HG02798 (cell line): ENCODE results near the gene ACAD8.

ENCODE experiments used
- ATAC-seq: cut with Tn5 transposase; IDR thresholded peaks from one replicate; pipeline ENCODE4 v1.9.1; 2021; ENCODE audit warnings: mild to moderate bottlenecking; ENCODE audit not compliant: unreplicated experiment, poor library complexity

The ACAD8 gene

GRCh38 chr11:134253188-134253993 lies at the start of gene ACAD8, which contains the start of gene THYN1:
Gene ACAD8 (plus strand): TSS chr11:134253568. CDS start chr11:134253601, 33 bp downstream.
Gene THYN1 (minus strand): TSS chr11:134253352. CDS start chr11:134252882, 470 bp downstream.
- peak; percentile 100 for ATAC-seq

- ATAC-seq = no peak
These were observed 47.6 kb upstream of the ACAD8 start for GRCh38 chr11:134205729-134206128.

- ATAC-seq = no peak
These were observed 47.2 kb upstream of the ACAD8 start for GRCh38 chr11:134206185-134206584.

GRCh38 chr11:134207538-134208239 lies 45.7 kb upstream of the ACAD8 start:
- no peak for ATAC-seq

DNA sequence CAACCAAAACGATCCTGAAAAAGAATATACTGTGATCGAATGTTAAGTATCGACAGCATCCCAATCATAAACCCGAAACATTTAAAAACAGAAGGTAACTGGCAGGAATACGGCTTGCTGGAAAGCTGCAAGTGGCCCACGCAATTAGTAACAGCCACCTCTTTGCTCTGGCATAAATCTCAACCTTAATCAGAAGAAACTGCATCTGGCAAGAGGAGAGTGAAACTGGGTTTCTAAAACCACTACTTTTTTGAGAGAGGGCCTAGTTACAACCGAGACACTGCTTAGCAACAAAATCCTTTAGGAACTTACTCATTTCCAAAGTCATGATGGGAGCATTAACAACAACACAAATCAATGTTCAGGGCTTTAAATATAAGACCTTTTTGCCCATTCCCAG lies 37.5 kb upstream of the ACAD8 start:
- no peak for ATAC-seq

DNA sequence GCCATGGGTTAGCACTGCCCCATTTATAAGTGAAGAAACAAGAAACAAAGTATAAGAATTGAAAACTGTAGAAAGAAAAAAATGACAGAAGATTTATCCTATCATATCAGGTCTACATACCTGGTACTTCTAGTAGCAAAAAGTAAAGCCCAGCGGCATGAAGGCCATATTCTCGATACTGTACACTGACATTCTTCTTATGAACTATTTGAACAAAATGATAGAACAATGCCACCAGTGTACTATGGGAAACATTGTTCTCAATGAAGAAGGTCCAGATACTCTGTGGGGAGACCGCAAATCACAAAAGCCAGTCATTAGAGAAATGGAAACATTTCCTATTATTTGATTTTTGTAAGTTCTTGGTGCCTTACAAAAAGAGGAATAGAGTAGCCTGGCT lies 36.6 kb upstream of the ACAD8 start:
- ATAC-seq = no peak

- no peak for ATAC-seq
These were observed 30.2 kb upstream of the ACAD8 start for GRCh38 chr11:134223121-134223520.

- ATAC-seq = peak; percentile 82
These were observed 29.3 kb upstream of the ACAD8 start, which contains the start of the genes NCAPD3 and VPS26B for GRCh38 chr11:134223836-134224709. Gene NCAPD3 (minus strand): TSS chr11:134223967. CDS start chr11:134223926, 41 bp downstream. Gene VPS26B (plus strand): TSS chr11:134224671. CDS start chr11:134225123, 452 bp downstream.

GRCh38 chr11:134224710-134225664 lies 28.4 kb upstream of the ACAD8 start:
- peak; percentile 28 for ATAC-seq

DNA sequence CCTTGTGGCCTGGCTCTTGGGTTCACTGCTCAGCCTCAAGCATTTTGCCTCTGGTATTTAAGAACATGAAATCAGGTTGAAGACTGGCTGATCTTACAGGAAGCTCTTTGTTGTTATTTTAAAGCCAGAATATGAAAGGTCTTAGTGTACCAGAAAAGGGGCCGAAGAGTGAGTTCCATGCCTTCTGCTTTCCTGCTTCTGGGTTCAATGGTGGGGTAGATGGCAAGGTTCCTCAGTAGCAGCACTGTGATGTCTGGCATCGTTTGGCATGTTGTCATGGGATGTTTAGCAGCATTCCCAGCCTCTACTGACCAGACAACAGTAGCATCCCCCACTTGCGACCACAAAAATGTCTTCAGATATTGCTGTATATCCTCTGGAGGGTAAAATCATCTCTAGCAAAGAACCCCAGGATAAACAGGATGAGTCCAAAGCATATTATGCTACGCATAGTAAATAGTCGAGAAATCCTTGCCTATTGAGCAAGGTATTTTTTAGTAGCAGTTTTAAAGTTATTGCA lies 26.5 kb upstream of the ACAD8 start:
- ATAC-seq = no peak

- peak; percentile 48 for ATAC-seq
These were observed 24.7 kb upstream of the ACAD8 start for GRCh38 chr11:134228625-134229024.

- no peak for ATAC-seq
These were observed 24.1 kb upstream of the ACAD8 start for GRCh38 chr11:134229126-134229790.

GRCh38 chr11:134230339-134230738 lies 23.0 kb upstream of the ACAD8 start:
- ATAC-seq = no peak

GRCh38 chr11:134231958-134232659 lies 21.3 kb upstream of the ACAD8 start:
- ATAC-seq = no peak

DNA sequence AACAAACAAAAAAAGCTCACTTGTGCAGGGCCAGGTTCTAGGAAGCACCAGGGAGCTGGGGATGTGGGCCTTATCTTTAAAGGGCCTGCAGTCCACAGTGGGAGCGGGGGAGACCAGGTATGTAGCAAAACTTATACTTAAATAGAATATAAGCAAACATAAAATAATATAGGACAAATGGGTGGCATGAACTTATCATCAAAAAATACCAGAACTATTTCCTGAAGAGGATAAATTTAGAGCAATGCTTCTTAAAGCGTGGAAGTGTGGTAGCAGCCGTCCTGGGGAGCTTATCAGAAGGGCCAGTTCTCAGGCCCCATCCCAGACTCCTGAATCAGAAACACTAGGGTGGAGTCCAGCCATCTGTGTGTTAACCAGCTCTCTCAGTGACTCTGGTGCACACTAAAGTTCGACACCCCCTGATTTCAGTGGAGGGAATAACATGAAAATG lies 19.6 kb upstream of the ACAD8 start:
- no peak for ATAC-seq

GRCh38 chr11:134235399-134235798 lies 18.0 kb upstream of the ACAD8 start:
- no peak for ATAC-seq

GRCh38 chr11:134236834-134237556 lies 16.4 kb upstream of the ACAD8 start:
- ATAC-seq = no peak
